Right hindlimb (tissue), 1 donor: ENCODE results near the gene TSPAN9.

Source experiments
- DNase-seq: peaks from one replicate; pipeline ENCODE4 v3.0.0-alpha.2; 2018

TSPAN9 gene

DNA sequence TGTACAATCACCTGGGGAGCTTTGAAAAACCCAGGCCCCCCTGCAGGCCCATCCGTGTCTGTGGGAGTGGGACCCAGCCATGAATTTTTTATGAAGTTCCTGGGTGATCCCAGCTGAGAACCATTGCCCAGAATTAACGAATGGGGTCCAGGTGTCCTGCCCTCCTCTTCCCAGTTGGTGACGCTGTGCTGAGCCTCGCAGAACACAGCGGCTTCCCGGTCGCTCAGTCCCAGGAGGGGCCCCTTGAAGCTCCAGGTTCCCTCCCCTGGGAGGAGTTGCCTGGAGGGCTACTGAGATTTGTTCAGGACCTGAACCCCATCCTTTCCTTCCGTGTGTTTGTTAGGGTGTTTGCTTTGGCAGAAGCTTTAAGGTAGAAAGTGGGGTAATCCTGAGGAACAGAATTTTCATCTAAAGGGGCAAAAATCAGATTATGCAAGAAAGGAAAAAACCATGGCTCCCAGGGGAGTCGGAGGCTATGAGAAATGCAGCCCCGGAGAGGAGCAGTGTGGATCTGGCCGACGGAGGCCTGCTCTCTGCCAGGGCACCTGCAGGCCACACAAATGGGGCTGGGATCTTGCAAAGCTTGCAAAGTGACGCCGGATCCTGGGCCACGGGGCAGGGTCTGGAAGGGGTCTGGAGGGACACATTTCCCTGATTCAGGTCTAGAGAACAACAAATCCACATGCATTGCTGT lies 249.1 kb downstream of the TSPAN9 start:
- peak; percentile 47 for DNase-seq

DNA sequence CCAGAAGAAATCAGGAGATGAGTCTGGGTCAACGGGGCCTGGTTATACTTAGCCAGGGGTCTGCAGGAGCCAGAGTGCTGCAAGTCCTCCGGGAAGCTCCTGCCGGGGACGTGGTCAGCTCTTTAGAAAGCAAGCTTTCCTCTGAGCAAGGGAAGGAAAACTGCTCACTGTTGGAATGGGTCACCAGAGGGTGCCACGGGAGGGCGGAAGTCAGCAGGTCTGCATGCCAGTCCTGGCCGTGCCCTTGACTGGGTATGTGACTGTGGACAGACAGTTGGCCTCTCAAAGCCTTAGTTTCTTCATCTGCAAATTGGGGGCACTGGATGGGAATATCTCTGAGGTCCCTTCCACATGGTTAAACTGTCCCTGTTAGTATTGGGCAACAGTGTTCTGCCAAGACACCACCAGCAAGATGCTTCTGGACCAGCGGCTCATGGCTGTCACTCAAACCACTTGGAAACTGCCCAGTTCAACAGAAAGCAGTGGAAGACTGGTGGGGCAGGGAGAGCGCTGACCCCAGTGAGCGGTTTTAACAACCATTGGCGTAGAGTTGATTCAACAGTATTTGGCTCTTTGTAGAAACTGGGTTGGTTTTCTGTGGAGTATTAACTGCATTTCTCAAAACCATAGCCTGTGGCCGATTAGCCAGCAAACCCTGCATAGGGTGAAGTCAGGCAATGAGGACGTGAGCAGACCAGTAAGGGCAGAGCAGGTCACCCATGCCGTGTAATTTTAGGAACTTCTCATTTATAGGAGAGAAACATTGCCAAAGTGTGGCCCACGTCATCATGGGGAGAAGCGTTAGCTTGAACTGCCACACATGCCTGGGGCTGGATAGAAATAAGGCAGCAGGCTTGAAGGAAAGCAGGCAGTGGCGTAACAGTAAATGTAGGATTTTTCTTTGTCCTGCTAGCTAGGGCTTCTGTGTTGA lies 249.9 kb downstream of the TSPAN9 start:
- DNase-seq, result no peak

DNA sequence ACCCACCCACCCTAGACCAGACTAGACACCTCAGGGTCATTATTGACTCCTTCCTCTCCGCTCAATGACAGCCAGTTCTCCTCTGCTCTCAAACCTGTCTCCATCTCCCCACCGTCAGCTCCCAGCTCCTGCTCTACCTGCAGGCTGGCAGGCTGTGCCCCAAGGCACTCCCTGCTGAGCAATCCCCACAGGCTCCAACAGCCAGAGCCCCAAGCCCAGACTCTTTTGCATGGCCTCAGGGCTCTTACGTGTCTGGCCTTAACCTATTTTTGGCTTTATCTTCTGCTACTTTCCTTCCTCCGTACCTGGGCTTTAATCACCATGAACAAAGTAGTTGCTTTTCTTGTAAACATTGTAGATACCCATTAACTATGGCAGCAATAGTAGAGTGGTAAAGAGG lies 250.9 kb downstream of the TSPAN9 start:
- no peak for DNase-seq

DNA sequence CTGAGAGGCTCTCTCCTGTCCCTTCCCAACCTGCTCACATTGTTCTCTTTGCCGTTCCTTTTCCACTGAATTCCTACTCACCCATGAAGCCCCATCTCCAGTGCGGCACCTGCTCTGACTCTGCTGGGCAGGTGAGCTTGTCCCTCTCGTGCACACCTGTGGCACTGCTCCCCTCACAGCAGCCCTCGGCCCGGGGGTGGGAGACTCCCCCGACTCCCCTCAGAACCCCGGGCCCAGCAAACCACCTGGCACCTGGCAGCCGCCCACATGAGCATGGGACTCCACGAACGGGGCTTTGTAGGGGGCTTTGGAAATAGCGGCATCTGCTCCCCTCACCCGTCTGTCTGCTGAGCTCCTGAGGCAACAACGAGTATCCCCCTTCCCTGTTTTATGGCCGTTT lies 251.4 kb downstream of the TSPAN9 start:
- DNase-seq, result no peak

DNA sequence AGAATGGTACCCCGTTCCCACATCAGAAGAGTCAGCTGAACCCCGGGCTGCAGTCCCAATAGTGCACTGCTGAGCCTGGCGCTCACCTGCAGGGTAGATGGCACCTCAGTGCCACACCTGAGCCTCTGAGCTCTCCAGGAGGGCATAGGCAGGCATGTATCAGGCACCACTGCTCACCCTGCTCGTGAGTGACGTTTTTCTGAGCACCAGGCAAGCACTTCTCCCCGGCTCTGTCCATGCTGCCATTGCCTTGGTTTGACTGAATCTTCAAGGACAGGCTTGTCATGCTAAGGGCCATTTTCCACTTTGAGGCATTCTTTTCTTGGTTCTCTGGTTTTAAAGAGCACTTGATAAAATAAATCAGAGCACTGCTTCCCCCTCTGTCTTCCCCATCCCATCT lies 252.2 kb downstream of the TSPAN9 start:
- no peak for DNase-seq

DNA sequence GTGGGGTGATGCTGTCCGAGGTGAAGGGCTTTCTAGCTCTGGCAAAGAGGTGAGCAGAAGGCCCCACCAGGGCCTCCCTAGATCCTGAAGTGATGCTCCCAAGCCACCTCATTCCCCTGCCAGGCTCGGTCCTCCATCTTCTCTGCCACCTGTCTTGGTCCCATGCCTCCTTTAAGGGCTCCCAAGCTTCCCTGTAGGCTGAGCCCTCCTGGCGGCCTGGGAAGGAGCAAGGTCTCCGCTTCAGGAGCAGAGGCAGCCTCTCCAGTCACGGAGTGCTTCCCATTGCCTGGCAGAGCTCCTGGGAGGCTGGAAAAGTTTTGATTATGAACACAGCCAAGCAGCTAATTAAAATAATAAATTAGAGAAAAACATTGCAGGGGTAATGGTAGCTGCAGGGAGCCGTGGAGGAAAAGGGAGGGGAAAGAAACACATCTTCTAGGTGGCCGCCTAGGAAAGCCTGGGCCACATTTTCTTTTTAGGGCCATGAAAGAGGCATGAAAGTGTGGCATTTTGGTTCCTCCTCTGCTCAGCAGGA lies 253.9 kb downstream of the TSPAN9 start:
- no peak for DNase-seq

DNA sequence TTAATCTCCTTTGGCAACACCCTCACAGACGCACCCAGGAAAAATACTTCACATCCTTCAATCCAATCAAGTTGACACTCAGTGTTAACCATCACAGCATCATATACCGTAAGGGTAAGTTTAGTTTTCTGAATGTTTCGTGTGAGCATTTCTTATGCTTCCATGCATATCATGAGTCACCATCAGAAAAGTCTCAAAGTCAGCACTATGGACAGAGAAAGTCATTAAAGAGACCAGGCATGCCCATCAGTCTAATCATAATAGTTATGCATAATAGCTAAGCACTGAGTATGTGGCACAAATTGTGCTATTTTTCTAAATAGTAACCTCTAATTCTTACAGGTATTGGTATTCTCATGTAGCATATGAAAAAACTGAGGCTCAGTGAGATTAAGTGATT lies 255.0 kb downstream of the TSPAN9 start:
- DNase-seq, result no peak

DNA sequence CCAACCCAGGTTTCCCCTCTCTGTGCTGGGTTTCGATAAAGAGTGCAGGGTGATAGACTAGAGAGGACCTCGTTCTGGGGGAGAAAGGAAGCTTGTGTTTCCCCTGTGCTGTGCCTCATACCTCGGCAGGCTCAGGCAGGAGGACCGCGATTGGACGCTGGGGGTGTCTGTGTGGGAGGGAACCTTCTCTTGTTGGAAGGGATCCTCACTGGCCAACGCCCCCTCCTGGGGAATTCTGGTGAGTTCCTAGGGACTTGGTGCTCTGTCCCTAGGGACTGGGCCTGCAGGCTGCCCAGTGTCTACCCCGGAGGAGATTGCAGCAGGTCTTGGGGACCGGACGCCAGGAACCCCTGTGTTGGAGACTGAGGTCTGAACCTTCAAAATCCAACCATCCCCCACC lies 256.4 kb downstream of the TSPAN9 start:
- no peak for DNase-seq

DNA sequence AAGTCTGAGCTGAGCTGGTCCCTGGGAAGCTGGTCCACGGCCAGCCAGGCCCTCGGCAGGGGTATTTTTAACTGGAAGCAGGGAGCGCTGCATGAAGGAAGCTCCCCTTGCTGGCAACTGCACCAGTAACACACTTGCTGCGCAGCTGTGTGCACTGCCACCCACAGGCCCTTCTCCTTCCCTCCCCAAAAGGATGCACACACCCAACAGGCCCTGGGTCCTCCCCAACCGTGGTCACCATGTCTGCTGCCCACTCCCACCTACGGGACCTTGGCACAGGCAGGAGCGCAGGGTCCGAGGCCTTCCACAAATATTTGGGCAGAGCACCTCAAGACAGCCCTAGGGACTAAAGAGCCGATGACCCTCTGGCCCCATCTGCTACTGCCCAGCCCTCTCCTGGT lies 256.8 kb downstream of the TSPAN9 start:
- no peak for DNase-seq

DNA sequence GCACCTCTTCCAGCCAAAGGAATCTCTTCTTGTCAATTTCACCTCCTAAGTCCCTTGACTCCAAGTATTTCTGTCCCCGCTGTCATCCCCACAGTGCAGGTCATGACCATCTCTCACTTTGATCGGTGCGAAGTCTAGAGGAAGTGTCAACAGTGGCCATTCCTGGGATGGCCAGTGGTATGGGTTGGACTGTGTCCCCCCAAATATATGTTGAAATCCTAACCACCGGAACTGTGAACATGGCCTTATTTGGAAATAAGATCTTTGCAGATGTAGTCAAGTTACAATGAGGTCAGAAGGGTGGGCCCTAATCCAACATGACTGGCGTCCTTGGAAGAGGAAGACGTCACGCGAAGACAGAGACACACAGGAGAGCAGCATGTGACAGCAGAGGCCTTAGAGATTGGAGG lies 257.9 kb downstream of the TSPAN9 start:
- no peak for DNase-seq
